HG03571 (cell line): Measurements from ENCODE around the gene METRNL.

Experiments used
- ATAC-seq: cut with Tn5 transposase; IDR thresholded peaks from one replicate; pipeline ENCODE4 v1.9.1; 2021; ENCODE audit not compliant: unreplicated experiment

METRNL gene

GRCh38 chr17:83078378-83079351 is 744 bp upstream of the METRNL start:
- ATAC-seq = no peak

- ATAC-seq = no peak
Observed at GRCh38 chr17:83079766-83080578, 563 bp downstream of the METRNL start.

DNA sequence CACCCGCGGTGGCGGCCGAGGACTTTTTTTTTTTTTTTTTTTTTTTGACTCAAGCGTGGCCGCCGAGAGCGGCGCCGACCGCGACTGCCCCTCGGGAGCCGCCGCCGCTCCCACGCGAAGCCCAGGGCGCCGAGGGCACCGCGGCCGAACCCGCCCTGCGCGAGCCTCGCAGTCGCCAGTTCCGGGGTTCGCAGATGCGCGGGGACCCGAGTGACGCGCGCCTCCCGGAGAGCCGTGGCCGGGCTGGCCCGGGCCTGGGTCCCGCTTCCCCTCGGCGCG is 1.1 kb downstream of the METRNL start:
- no peak for ATAC-seq

GRCh38 chr17:83080858-83081683 is 1.7 kb downstream of the METRNL start:
- ATAC-seq = no peak

- no peak for ATAC-seq
Observed at GRCh38 chr17:83081684-83082201, 2.3 kb downstream of the METRNL start.

GRCh38 chr17:83082424-83082823 is 3.0 kb downstream of the METRNL start:
- ATAC-seq = no peak

GRCh38 chr17:83082909-83083367 is 3.5 kb downstream of the METRNL start:
- ATAC-seq = no peak

- no peak for ATAC-seq
Observed at GRCh38 chr17:83083368-83084201, 4.2 kb downstream of the METRNL start.

- ATAC-seq = no peak
Observed at GRCh38 chr17:83084214-83084613, 4.8 kb downstream of the METRNL start.

- no peak for ATAC-seq
Observed at GRCh38 chr17:83084621-83085056, 5.2 kb downstream of the METRNL start.

GRCh38 chr17:83085103-83085502 is 5.7 kb downstream of the METRNL start:
- ATAC-seq = no peak

DNA sequence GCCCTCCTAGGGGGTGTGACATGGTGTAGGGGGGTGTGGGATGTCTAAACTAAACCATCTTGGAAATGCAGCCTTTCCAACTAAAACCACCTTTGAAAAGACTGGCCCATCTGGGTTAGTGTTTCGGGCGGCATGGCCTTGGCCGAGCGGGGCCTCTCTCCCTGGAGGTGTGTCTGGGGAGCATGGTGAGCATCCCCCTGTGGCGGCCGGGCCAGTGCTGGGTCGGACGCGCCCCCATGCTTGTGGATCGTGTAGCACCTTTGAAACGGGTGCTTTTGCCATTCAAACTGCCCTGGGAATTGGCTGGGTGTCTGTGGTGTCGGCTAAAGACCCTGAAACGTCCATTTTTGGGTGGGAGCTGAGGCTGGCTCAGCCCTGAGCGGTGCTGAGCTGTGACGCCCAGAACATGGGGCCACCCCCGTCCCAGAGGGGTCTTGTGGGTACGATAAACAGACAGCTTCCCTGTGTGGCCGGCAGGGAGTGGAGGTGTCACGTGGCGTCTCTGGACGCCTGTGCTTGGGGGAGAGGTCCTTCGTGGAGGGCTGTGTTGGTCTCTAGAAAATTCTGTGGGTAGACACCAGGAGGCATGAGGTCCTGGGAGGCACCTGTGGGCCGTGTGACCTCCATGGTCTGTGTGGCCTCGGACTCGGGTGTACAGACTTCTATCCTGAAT is 6.3 kb downstream of the METRNL start:
- ATAC-seq = no peak

GRCh38 chr17:83086199-83086880 is 6.9 kb downstream of the METRNL start:
- ATAC-seq = no peak

DNA sequence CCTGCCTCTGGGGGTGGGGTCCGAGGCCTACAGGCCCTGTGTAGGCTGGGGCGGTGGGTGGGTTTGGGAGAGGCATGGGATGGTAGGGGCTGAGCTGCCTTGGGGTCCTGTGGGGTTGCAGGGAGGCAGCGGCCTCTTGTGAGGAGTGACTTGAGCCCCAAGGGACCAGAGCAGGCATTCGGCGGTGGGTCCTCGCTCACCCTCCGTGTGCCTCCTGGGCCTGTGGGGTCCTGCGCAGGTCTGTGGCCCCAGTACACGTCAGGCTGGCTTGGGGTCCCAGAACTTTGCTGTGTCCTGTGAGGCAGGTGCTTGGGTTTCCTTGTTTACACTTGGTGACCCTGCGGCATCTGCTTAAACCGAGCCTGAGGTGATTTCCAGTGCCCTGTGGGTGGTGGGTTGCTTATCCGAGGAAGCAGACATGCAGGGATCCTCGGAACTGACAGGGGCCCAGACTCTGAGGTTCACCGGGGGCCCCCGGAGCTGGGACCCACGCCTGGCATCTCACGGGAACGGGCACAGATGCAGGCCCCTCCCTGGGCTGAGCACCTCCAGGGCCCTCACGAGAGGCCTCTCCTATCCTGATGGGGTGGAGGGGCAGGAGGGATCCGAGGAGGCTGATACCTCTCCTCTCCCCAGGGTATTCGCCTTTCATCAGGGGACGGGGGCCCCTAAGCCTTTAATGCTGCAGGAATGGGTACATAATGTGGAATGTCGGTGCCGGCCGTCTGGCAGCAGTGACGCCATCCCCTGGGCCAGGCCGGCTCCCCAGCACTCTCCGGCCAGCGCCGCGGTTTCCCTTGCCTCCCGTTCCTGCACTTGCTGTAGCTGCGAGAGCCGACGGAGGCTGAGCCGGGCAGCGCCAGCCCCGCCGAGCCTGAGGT is 7.7 kb downstream of the METRNL start:
- ATAC-seq = no peak

GRCh38 chr17:83087788-83088360 is 8.5 kb downstream of the METRNL start:
- no peak for ATAC-seq

GRCh38 chr17:83088451-83088850 is 9.0 kb downstream of the METRNL start:
- no peak for ATAC-seq

DNA sequence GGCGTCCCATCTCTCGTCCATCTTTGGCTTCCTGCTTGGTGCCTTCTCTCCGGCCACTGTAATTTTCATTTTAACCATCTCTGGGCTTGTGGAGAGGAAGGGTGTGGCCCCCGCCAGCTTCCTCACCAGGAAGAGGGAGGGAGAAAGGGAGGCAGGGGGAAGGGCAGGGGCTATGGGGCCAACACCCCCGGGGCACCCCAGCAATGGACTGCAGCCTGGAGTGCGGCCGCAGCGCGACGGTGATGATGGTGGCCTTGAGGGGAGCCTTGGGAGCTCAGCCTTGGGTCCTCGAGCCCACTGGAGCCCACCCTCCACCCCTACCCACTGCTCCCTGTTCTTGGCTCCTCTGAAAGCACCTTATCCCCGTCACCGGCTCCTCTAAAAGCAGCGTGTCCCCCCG is 9.5 kb downstream of the METRNL start:
- ATAC-seq = no peak
